ENCODE data around the gene RNF151. TPM values are rescaled to one million over a fixed set of nuclear protein-coding genes. Genes with fewer than 3 reads are reported as not detected.

Gene RNF151
- total RNA-seq, 1 experiment from 2014 or later: not detected

DNA sequence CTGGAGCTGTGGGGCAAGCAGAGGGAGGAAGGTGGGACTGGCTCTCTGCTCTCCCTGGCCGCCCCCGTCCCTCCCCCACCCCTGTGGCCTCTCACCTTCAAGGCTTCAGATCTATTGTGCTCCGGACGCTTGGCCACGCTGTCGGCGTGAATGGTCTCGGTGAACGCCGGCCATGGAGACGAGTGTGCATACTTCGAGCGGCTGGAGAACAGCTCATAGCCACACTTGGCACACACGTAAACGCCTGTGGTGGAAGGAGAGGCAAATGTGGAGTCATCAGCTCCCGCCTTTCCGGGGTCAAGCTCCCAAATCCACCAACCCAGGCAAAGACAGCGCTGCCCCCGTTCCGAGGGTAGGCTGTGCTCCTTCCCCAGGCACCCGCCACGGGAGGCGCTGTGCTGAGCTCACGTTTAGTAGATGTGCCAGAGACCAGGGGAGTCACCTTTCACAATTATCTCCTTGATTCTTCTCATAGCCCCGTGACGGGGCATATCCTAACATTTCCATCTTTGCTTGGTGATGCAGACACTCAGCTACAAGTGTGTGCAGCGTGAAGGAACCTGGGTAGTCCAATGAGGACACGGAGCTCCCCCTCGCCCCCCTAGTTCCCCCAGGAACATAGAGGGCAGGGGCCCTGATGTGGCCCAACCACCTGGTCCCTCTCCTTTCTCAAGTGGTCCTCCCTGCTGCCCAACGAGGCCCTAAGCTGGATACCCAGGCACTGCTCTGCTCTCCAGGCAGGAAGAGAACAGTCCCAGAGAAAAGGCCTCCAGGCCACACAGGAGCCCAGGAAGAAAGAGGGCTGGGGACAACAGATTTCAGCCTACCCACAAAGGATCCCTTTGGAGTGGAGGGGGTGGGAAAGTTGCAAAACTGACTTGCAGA, 25.3 kb upstream of the RNF151 start:
- in situ Hi-C loops (cut with HindIII; ENCODE audit: low pct_unique_long_range_greater_than_20kb, low sequenced_read_pairs) (no loop called here), intact Hi-C loops (cut with micrococcal nuclease; ENCODE audit: unreplicated experiment) (no loop called here)
- no TSS peak for BruUV-seq (replicated peaks)
- Histone ChIP-seq H3K27me3 (ENCODE audit: control insufficient read depth, insufficient read depth, low read length) (no peaks in the 10 kb centered on the region), H3K4me3 (ENCODE audit: low read depth in 2 of 2, low read length in 2 of 2) (peak overlapping the region; percentile 60 to 78; a peak in 3 of 4 replicates), H3K4me1 (ENCODE audit: control insufficient read depth, insufficient read depth, low read length) (peaks cover 11% of the 10 kb centered on the region), H3K36me3 (ENCODE audit: control insufficient read depth, insufficient read depth, low read length) (no peaks in the 10 kb centered on the region; the same call in 1 of the 2 replicates), H3K9me3 (ENCODE audit: control insufficient read depth, insufficient read depth, low read depth, low read length) (no peaks in the 10 kb centered on the region), H3K27ac (ENCODE audit: low read length) (peak overlapping the region; percentile 70; the same call in 1 of the 2 replicates)
- POLR2A ChIA-PET: interaction anchor here (0.5 kb wide), 1 partner anchor 69 kb away, joined by 3 read pairs; no protein-coding TSS in a partner anchor
- CTCF ChIA-PET: interaction anchor here (0.6 to 0.7 kb wide), 2 partner anchors 599 to 1231 kb away, joined by 4 to 8 read pairs; no protein-coding TSS in a partner anchor
- DNase-seq (ENCODE audit: low read depth, low spot score) (no peak), ATAC-seq (no peak)
- TF ChIP-seq SIN3A (IDR thresholded peaks at IDR 0.05; ENCODE audit: borderline replicate concordance, insufficient read depth, low read depth, low read length): no peak
- TF ChIP-seq, protein P1, sequence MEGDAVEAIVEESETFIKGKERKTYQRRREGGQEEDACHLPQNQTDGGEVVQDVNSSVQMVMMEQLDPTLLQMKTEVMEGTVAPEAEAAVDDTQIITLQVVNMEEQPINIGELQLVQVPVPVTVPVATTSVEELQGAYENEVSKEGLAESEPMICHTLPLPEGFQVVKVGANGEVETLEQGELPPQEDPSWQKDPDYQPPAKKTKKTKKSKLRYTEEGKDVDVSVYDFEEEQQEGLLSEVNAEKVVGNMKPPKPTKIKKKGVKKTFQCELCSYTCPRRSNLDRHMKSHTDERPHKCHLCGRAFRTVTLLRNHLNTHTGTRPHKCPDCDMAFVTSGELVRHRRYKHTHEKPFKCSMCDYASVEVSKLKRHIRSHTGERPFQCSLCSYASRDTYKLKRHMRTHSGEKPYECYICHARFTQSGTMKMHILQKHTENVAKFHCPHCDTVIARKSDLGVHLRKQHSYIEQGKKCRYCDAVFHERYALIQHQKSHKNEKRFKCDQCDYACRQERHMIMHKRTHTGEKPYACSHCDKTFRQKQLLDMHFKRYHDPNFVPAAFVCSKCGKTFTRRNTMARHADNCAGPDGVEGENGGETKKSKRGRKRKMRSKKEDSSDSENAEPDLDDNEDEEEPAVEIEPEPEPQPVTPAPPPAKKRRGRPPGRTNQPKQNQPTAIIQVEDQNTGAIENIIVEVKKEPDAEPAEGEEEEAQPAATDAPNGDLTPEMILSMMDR (IDR thresholded peaks at IDR 0.05): peak; percentile 74; the same call in 1 of the 2 replicates

DNA sequence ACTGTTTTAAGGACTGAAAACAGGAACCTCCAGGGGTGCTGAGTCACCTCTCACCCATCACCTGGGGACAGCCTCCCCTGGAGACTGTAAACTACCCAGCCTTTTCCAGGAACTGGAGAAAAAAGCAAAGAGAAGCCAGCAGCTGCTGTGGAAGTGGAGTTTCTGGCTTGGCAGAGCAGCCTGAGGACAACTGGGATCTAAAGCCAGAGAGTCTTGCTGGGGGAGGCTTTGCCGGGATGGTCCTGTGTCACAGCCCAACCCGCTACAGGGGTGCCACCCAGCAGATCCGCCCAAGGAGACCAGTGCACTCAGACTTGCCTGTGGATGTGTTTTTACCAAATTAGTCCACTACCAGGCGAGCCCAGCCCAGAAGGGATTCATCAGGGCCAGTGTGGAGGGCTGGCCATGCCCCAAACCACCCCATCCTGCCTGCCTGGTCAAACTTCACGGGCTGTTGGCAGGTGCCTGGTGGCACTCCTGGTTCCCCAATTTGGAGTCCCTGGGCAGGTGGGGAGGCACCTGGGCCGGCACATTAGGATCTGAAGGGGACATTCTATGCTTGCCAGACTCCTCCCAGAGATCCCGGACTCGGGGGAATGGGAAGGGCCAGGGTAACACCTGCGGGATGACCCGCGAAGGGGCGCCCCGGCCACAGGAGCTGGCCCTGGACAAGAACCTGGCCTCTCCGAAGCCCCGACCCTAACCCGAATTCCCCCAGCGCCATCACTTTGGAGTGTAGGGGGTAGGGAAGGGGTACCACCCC, 24.4 kb upstream of the RNF151 start:
- TSS peak; percentile 86 for BruUV-seq (replicated peaks)
- in situ Hi-C loops (cut with HindIII; ENCODE audit: low pct_unique_long_range_greater_than_20kb, low sequenced_read_pairs) (no loop called here), intact Hi-C loops (cut with micrococcal nuclease; ENCODE audit: unreplicated experiment) (no loop called here)
- H3K4me1 ChIP-seq (ENCODE audit: control insufficient read depth, insufficient read depth, low read length): peaks cover 11% of the 10 kb centered on the region
- H3K9me3 ChIP-seq (ENCODE audit: control insufficient read depth, insufficient read depth, low read depth, low read length): no peaks in the 10 kb centered on the region
- no peak for DNase-seq (ENCODE audit: low read depth, low spot score)
- no peaks in the 10 kb centered on the region; the same call in 1 of the 2 replicates for H3K36me3 ChIP-seq (ENCODE audit: control insufficient read depth, insufficient read depth, low read length)
- no peak for TF ChIP-seq POLR2AphosphoS5 (IDR thresholded peaks at IDR 0.05; ENCODE audit: low read depth, low read length)
- TF ChIP-seq TCF7L2 (IDR thresholded peaks at IDR 0.05; ENCODE audit: low read depth, low read length): no peak
- TF ChIP-seq, protein P1 (IDR thresholded peaks at IDR 0.05): no peak
- TF ChIP-seq SIN3A (IDR thresholded peaks at IDR 0.05; ENCODE audit: borderline replicate concordance, insufficient read depth, low read depth, low read length): no peak
- TF ChIP-seq, protein P2, sequence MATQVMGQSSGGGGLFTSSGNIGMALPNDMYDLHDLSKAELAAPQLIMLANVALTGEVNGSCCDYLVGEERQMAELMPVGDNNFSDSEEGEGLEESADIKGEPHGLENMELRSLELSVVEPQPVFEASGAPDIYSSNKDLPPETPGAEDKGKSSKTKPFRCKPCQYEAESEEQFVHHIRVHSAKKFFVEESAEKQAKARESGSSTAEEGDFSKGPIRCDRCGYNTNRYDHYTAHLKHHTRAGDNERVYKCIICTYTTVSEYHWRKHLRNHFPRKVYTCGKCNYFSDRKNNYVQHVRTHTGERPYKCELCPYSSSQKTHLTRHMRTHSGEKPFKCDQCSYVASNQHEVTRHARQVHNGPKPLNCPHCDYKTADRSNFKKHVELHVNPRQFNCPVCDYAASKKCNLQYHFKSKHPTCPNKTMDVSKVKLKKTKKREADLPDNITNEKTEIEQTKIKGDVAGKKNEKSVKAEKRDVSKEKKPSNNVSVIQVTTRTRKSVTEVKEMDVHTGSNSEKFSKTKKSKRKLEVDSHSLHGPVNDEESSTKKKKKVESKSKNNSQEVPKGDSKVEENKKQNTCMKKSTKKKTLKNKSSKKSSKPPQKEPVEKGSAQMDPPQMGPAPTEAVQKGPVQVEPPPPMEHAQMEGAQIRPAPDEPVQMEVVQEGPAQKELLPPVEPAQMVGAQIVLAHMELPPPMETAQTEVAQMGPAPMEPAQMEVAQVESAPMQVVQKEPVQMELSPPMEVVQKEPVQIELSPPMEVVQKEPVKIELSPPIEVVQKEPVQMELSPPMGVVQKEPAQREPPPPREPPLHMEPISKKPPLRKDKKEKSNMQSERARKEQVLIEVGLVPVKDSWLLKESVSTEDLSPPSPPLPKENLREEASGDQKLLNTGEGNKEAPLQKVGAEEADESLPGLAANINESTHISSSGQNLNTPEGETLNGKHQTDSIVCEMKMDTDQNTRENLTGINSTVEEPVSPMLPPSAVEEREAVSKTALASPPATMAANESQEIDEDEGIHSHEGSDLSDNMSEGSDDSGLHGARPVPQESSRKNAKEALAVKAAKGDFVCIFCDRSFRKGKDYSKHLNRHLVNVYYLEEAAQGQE (IDR thresholded peaks at IDR 0.05; ENCODE audit: insufficient read depth in 1 of 2, low read depth in 2 of 2, low read length in 1 of 2): no peak
- H3K27ac ChIP-seq (ENCODE audit: low read length): peak overlapping the region; percentile 70
- ATAC-seq: no peak
- POLR2A ChIA-PET: no interaction called here
- CTCF ChIA-PET: interaction anchor here (0.6 kb wide), 1 partner anchor 600 kb away, joined by 8 read pairs; no protein-coding TSS in a partner anchor
- H3K27me3 ChIP-seq (ENCODE audit: control insufficient read depth, insufficient read depth, low read length): no peaks in the 10 kb centered on the region
- H3K4me3 ChIP-seq (ENCODE audit: low read depth in 2 of 2, low read length in 2 of 2): peak overlapping the region; percentile 60 to 78

Measured in Panc1 (cell line).